ENCODE data around the gene BSN. TPM values are rescaled to one million over a fixed set of nuclear protein-coding genes. Genes with fewer than 3 reads are reported as not detected.

The BSN gene
- total and polyA plus RNA-seq, 12 donors, result 0.06 to 1.4 (median 0.62) TPM

- Histone ChIP-seq H3K27me3 (no peaks in the 10 kb centered on the region), H3K4me1 (peaks cover 0 to 26% (median 0%) of the 10 kb centered on the region in 9 donors), H3K9me3 (no peaks in the 10 kb centered on the region), H3K4me3 (no peak overlapping the region), H3K27ac (no peak overlapping the region), H3K36me3 (peaks cover 0 to 97% (median 31%) of the 10 kb centered on the region in 9 donors)
- DNase-seq, result no peak
- no peak for TF ChIP-seq CTCF (IDR thresholded peaks at IDR 0.05)
- no peak for ATAC-seq
- intact Hi-C loops (cut with DNase I), result loop anchor here in 8 of 10 donors (2.0 to 10.0 kb wide), 7 partner anchors 134 to 212 kb away; partner anchors contain the start of gene MST1R (in 3 of the 8)
- 94% methylated on average over 11 of the region's 11 CpGs for WGBS, 2 donors
Observed at GRCh38 chr3:49702672-49703071, 148.4 kb downstream of the BSN start.

- no peak overlapping the region for H3K4me3 ChIP-seq
- H3K9me3 ChIP-seq, result no peaks in the 10 kb centered on the region
- TF ChIP-seq CTCF (IDR thresholded peaks at IDR 0.05), result peak; percentile 47 to 85 (median 80)
- no peaks in the 10 kb centered on the region for H3K27me3 ChIP-seq
- ATAC-seq (peak; percentile 61 to 76 (median 67)), DNase-seq (peak; percentile 44)
- H3K4me1 ChIP-seq, result peaks cover 0 to 23% (median 0%) of the 10 kb centered on the region in 9 donors
- H3K36me3 ChIP-seq, result peaks cover 0 to 95% (median 31%) of the 10 kb centered on the region in 9 donors
- intact Hi-C loops (cut with DNase I), result loop anchor here in 8 of 10 donors (2.0 to 10.0 kb wide), 7 partner anchors 133 to 211 kb away; partner anchors contain the start of gene MST1R (in 3 of the 8)
- 56 to 61% methylated on average over 14 of the region's 14 CpGs for WGBS, 2 donors
- no peak overlapping the region for H3K27ac ChIP-seq
Observed at GRCh38 chr3:49703443-49703927, 149.2 kb downstream of the BSN start.

GRCh38 chr3:49703956-49704355 is 149.7 kb downstream of the BSN start:
- DNase-seq (no peak), ATAC-seq (no peak)
- intact Hi-C loops (cut with DNase I), result loop anchor here in 8 of 10 donors (2.0 to 10.0 kb wide), 7 partner anchors 133 to 211 kb away; partner anchors contain the start of gene MST1R (in 3 of the 8)
- H3K27me3 ChIP-seq, result no peaks in the 10 kb centered on the region
- H3K4me3 ChIP-seq, result no peak overlapping the region
- no peak overlapping the region for H3K27ac ChIP-seq
- 86 to 96% methylated on average over 7 of the region's 7 CpGs for WGBS, 2 donors
- H3K9me3 ChIP-seq, result no peaks in the 10 kb centered on the region
- peaks cover 0 to 97% (median 31%) of the 10 kb centered on the region in 9 donors for H3K36me3 ChIP-seq
- TF ChIP-seq CTCF (IDR thresholded peaks at IDR 0.05), result no peak
- peaks cover 0 to 19% (median 0%) of the 10 kb centered on the region in 9 donors for H3K4me1 ChIP-seq

GRCh38 chr3:49704629-49705028 is 150.4 kb downstream of the BSN start:
- H3K27ac ChIP-seq, result no peak overlapping the region
- ATAC-seq (no peak), DNase-seq (no peak)
- H3K4me3 ChIP-seq, result no peak overlapping the region
- H3K27me3 ChIP-seq, result no peaks in the 10 kb centered on the region
- H3K36me3 ChIP-seq, result peaks cover 0 to 91% (median 31%) of the 10 kb centered on the region in 9 donors
- whole genome bisulfite sequencing, 2 donors, result 96 to 99% methylated on average over 8 of the region's 8 CpGs
- intact Hi-C loops (cut with DNase I), result loop anchor here in 7 of 10 donors (5.0 to 10.0 kb wide), 6 partner anchors 133 to 210 kb away; partner anchors contain the start of gene MST1R (in 3 of the 7)
- no peaks in the 10 kb centered on the region for H3K9me3 ChIP-seq
- TF ChIP-seq CTCF (IDR thresholded peaks at IDR 0.05), result no peak
- H3K4me1 ChIP-seq, result peaks cover 0 to 12% (median 0%) of the 10 kb centered on the region in 9 donors

Measured in heart right ventricle (tissue), 16 donors.